NCI-H82 (cell line): Measurements from ENCODE around the gene KRTAP9-3.
"Not testable (repeated sequence)": the region's sequence is repeated elsewhere in the genome, so short reads cannot be mapped to it uniquely, and the experiment has no call there.

Source experiments
- DNase-seq: peaks from one replicate; lab custom pipeline; 2025; lab: John Stamatoyannopoulos, UW

The KRTAP9-3 gene, protein sequence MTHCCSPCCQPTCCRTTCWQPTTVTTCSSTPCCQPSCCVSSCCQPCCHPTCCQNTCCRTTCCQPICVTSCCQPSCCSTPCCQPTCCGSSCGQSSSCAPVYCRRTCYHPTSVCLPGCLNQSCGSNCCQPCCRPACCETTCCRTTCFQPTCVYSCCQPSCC

DNA sequence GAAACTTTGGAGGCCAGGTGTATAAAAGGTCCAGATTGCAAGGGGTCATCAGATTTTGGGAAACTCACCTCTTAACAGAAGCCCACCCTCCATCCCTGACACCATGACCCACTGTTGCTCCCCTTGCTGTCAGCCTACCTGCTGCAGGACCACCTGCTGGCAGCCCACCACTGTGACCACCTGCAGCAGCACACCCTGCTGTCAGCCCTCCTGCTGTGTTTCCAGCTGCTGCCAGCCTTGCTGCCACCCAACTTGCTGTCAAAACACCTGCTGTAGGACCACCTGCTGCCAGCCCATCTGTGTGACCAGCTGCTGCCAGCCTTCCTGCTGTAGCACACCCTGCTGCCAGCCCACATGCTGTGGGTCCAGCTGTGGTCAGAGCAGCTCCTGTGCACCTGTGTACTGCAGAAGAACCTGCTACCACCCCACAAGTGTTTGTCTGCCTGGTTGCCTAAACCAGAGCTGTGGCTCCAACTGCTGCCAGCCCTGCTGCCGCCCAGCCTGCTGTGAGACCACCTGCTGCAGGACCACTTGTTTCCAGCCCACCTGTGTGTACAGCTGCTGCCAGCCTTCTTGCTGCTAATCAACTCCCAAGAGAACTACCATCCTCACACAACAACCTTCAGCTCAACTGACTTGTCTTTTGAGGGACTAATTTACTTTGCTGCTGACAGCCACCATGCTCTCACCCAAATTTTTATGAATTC, at the start of gene KRTAP9-3:
Gene KRTAP9-3 (plus strand): TSS at position 51 of the 707 bp plus-strand sequence. CDS start 53 bp downstream, at position 104.
- not testable (repeated sequence) for DNase-seq

DNA sequence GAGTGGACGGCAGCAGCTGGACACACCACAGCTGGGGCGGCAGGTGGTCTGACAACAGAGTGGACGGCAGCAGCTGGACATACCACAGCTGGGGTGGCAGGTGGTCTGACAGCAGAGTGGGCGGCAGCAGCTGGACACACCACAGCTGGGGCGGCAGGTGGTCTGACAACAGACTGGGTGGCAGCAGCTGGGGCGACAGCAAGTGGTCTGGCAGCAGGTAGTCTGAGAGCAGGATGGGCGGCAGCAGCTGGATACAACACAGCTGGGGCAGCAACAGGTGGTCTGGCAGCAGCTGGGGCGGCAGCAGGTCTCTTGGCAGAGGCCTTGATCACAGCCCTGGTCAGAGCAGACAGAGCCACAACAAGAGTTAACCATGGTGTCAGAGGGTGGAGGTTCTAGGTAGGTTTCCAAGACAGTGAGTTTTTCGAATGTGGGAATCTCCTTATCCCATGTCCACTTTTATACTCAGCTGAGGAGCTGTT, 47.7 kb upstream of the KRTAP9-3 start, which contains the start of gene KRTAP4-1:
Gene KRTAP4-1 (minus strand): TSS at position 432 of the 482 bp plus-strand sequence. CDS start 57 bp downstream, at position 375.
- DNase-seq = no peak

DNA sequence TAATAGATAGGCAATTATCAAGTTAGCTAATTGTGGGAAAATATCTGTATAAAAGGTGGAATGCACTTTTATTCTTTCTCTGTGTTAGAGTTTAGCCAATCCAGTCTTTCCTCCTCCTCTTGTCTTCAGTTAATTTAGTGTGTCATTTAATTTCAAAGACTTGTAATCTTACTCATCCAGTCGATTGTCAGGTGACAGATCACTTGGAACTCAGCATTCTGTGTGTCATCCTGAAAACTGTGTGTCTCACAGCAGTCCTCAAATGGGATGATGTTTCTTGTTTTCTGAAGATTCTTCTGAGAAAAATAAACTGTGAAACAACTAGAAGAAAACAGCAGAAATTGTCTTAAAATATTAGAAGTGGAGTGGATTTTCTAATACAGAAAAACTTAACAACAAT, 47.2 kb upstream of the KRTAP9-3 start:
- no peak for DNase-seq

DNA sequence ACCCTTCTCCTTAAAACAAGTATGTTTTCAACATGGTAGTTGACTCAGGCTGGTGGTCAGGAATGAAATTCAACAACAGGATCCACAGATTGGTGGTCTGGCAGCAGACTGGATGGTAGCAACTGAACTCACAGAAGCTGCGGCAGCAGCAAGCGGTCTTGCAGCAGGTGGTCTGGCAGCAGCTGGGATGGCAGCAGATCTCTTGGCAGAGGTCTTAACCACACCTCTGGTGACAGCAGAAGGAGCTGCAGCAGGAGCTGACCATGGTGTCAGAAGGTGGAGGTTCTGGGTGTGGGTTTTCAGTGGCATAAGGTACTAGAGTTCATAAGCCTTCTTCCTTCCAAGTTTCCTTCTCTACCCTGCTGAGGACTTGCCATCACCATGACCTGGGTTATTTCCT, 45.4 kb upstream of the KRTAP9-3 start:
- no peak for DNase-seq

DNA sequence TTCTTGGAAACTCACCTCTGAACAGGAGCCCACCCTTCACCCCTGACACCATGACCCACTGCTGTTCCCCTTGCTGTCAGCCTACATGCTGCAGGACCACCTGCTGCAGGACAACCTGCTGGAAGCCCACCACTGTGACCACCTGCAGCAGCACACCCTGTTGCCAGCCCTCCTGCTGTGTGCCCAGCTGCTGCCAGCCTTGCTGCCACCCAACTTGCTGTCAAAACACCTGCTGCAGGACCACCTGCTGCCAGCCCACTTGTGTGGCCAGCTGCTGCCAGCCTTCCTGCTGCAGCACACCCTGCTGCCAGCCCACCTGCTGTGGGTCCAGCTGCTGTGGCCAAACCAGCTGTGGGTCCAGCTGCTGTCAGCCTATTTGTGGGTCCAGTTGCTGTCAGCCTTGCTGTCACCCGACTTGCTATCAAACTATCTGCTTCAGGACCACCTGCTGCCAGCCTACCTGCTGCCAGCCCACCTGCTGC, 42.4 kb upstream of the KRTAP9-3 start, which contains the start of gene KRTAP9-1:
Gene KRTAP9-1 (plus strand): TSS at position 51 of the 482 bp plus-strand sequence. CDS start 0 bp downstream, at position 51.
- DNase-seq = not testable (repeated sequence)

DNA sequence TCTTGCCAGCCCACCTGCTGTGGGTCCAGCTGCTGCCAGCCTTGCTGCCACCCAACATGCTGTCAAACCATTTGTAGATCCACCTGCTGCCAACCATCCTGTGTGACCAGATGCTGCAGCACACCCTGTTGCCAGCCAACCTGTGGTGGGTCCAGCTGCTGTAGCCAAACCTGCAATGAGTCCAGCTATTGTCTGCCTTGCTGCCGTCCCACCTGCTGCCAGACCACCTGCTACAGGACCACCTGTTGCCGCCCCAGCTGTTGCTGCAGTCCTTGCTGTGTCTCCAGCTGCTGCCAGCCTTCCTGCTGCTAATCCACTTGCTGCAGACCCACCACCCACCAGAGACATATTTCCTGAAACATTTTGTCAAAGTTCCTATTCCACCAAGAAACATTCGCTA, 41.9 kb upstream of the KRTAP9-3 start:
- no peak for DNase-seq

DNA sequence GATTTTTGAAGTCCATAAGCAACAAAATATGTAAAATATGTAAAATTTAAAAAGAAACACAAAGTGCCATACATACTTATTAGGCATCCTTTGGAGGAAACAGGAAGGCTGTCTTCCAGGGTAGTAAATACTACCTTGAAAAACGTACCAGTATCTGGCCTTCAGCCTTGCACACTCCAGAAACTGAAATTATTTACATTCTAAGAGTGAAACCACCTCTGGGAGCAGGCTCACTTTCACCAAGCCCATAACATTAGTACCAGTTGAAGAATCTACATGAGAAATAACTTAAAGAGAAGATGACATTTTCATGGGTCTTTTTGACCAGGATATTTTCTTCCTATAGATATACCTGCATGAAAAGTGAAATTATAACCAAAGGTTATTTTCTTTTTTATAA, 36.2 kb upstream of the KRTAP9-3 start:
- DNase-seq = no peak

DNA sequence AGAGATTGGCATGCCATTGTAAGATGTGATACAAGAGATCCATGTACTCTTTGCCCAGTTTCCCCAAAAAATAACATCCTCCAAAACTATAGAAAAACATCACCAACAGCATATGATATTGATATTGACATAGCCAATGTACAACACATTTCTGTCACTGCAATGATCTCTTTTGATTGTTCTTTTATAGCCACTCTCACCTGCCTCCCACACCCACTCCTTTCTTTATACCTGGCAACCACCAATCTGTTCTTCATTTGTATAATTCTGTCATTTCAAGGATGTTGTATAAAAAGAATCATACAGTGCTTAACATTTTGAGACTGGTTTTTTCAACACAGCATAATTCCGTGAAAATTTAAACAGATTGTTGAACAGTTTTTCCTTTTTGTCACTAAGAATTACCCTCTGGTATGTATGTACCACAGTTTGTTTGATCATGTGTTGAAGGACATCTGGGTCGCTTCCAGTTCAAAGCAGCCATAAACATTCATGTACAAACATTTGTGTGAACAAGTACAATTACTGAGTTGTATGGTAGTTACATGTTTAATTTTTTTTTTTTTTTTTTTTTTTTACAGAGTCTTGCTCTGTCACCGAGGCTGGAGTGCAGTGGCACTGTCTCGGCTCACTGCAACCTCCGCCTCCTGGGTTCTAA, 32.7 kb upstream of the KRTAP9-3 start:
- no peak for DNase-seq

DNA sequence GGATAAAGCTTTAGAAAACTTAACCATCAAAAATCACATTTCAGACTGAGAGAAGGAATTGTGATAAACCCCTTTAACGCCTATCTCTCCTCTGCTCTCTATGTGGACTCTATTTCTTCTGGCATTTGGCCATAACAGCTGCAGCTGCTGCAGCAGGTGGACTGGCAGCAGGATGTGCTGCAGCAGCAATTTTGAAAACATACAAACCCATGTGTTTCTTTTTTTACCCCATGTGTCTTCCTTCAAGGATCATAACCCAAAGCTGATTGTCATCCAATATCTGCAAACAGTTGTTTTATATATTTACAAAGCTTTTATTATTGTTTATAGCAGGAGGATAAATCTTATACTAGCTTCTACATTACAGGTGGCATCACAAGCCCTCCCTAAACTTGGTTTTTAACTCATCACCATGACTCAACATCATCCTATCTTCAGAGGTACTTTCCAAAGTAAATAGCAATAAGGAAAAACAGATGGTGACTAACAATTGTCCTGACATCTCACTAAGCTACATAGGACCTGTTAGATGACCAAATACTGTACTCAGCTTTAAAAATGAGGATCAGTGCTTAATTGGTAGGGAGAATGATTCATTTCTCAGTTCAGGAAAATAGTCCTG, 20.3 kb upstream of the KRTAP9-3 start:
- DNase-seq = no peak

DNA sequence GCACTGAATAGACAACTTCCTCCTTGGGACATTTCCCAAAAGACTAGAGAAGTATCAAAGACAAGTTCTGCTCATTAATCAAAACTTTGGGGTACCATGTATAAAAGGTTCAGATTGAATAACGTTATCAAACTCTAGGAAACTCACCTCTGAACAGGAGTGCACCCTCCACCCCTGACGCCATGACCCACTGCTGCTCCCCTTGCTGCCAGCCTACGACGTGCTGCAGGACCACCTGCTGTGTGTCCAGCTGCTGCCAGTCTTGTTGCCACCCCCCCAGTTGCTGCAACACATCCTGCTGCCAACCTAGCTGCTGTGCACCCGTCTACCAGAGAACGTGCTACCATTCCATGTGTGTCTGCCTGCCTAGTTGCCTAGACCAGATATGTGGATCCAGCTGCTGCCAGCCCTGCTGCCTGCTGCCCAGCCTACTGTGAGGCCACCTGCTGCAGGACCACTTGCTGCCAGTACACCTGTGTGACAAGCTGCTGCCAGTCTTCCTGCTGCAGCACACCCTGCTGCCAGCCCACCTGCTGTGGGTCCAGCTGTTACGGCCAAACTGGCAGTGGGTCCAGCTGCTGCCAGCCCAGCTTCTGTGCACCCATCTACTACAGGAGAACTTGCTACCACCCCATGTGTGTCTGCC, 19.6 kb upstream of the KRTAP9-3 start:
- no peak for DNase-seq

DNA sequence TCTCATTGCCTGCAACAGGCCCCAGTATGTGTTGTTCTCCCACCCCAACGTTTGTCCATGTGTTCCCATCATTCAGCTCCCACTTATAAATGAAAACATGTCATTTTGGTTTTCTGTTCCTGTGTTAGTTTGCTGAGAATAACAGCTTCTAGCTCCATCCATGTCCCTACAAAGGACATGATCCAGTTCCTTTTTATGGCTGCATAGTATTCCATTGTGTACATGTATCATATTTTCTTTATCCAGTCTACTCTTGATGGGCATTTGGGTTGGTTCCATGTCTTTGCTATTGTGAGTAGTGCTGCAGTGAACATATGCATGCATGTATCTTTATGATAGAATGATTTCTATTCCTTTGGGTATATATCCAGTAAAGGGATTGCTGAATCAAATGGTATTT, 16.6 kb upstream of the KRTAP9-3 start:
- no peak for DNase-seq

DNA sequence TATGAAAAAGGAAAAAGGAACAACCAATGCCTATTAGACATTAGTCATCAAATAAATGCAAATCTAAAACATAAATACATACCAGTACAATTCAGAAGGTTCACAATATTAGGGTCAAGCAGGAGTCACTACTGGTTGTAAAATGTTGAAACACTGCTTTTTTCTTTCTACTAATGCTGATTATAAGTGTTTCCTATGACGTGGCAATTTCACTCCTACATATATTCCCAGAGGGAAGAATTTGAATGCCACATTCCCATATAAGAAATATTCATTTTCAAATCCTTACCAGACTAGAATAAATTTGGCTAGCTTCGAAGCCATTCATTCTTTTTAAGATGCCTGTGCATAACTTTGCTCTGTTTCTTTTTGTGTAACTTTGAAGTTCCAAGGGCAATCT, 8.4 kb upstream of the KRTAP9-3 start:
- no peak for DNase-seq

DNA sequence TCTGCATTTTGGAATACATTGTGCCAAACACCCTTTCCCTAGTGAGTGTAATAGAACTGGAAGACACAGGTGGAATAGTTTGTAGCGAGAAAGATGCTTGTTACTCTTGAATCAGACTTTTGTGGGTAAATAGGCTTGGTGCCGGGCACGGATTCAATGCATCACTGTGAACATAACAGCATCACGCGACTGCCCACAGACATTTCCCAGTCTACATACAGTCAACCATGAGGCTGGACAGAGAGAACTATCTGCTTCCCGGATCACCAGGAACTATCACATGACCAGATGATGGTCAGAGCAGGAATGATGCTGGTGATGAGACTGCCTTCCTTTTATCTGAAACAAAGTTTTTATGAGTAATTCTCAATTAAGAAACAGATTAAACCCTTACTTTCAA, 6.2 kb upstream of the KRTAP9-3 start:
- DNase-seq = no peak

DNA sequence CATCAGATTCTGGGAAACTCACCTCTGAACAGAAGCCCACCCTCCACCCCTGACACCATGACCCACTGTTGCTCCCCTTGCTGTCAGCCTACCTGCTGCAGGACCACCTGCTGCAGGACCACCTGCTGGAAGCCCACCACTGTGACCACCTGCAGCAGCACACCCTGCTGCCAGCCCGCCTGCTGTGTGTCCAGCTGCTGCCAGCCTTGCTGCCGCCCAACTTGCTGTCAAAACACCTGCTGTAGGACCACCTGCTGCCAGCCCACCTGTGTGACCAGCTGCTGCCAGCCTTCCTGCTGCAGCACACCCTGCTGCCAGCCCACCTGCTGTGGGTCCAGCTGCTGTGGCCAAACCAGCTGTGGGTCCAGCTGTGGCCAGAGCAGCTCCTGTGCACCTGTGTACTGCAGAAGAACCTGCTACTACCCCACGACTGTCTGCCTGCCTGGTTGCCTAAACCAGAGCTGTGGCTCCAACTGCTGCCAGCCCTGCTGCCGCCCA, 5.6 kb upstream of the KRTAP9-3 start, which contains the start of gene KRTAP9-2:
Gene KRTAP9-2 (plus strand): TSS at position 51 of the 498 bp plus-strand sequence. CDS start 7 bp downstream, at position 58.
- not testable (repeated sequence) for DNase-seq

DNA sequence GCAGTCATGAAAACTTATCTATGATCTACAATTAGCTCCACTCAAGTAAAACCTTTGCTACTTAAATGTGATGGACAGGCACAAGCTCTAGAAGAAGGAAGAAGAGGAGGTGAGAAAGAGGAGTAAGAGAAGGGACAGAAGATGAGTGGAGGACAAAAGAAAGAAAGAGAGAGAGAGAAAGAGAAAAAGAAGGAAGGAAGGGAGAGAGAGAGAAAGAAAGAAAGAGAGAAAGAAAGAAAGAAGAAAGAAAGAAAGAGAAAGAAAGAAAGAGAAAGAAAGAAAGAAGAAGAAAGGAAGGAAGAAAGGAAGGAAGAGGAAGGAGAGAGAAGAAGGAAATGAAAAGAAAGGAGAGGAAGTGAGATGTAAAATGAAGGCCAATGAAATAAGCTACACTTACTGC, 2.2 kb upstream of the KRTAP9-3 start:
- no peak for DNase-seq

DNA sequence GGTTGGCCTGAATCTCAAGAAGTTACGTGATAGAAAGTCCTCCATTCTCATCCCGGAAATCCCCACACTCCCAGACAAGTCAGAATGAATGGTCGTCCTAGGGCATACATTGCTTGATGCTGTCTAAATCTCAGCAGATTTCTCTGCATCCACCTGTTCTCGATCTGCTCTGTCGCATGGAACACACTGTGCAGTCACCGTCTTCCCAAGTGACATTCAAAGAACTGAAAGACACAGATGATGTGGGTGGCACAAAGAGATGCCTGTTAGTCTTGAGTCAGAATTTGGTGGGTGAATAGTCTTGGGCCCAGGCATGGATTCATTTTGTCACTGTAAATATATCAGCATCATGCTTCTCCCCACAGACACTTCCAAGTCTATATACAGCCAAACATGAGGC, 518 bp upstream of the KRTAP9-3 start:
- no peak for DNase-seq

DNA sequence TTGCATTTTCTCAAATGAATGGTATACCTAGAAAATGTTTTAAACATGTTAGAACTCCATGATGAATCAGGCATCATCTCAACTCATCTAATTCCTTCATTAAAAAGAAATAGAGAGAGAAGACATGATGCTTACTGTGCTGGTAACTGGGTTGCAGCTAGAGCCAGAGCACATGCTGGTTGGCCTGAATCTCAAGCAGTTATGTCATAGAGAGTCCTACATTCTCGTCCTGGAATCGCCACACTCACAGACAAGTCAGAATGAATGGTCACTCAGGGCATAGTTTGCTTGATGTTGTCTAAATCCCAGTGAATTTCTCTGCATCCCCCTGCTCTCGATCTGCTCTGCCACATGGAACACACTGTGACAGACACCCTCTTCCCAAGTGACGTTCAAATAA, 4.9 kb downstream of the KRTAP9-3 start:
- not testable (repeated sequence) for DNase-seq

DNA sequence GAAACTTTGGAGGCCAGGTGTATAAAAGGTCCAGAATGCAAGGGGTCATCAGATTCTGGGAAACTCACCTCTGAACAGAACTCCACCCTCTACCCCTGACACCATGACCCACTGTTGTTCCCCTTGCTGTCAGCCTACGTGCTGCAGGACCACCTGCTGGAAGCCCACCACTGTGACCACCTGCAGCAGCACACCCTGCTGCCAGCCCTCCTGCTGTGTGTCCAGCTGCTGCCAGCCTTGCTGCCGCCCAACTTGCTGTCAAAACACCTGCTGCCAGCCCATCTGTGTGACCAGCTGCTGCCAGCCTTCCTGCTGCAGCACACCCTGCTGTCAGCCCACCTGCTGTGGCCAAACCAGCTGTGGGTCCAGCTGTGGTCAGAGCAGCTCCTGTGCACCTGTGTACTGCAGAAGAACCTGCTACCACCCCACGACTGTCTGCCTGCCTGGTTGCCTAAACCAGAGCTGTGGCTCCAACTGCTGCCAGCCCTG, 5.7 kb downstream of the KRTAP9-3 start, which contains the start of gene KRTAP9-8:
Gene KRTAP9-8 (plus strand): TSS at position 51 of the 489 bp plus-strand sequence. CDS start 53 bp downstream, at position 104.
- DNase-seq = not testable (repeated sequence)

DNA sequence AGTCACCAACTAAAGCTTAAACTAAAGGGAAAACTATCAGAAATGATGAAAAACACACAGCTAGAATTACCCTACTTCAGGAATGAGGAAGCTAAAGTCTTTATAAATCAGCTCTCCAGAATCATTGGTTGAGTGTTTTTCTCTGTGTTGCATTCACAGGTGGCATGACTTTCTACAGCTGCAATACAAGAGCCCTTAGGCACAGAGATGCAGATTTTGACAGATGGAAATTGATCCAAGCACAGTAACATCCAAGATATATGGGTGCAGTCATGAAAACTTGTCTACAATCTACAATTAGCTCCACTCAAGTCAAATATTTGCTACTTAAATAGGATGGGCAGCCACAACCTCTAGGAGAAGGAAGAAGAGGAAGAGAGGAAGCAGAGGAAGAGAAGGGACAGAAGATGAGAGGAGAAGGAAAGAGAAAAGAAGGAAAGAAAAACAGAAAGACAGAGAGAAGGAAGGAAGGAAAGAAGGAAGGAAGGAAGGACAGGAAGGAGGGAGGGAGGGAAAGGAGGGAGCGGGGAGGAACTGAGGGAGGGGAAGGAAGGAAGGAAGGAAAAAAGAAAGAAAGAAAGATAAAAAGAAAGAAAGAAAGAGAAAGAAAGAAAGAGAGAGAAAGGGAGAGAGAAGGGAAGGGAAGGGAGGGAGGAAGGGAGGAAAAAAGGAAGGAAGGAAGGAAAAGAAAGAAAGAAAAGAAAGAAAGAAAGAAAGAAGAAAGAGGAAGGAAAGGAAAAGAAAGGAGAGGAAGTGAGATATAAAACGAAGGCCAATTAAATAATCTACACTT, 14.9 kb downstream of the KRTAP9-3 start:
- not testable (repeated sequence) for DNase-seq

DNA sequence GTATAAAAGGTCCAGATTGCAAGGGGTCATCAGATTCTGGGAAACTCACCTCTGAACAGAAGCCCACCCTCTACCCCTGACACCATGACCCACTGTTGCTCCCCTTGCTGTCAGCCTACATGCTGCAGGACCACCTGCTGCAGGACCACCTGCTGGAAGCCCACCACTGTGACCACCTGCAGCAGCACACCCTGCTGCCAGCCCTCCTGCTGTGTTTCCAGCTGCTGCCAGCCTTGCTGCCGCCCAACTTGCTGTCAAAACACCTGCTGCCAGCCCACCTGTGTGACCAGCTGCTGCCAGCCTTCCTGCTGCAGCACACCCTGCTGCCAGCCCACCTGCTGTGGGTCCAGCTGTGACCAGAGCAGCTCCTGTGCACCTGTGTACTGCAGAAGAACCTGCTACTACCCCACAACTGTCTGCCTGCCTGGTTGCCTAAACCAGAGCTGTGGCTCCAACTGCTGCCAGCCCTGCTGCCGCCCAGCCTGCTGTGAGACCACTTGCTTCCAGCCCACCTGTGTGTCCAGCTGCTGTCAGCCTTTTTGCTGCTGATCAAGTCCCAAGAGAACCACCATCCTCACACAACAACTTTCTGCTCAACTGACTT, 17.5 kb downstream of the KRTAP9-3 start, which contains the start of gene KRTAP9-4:
Gene KRTAP9-4 (plus strand): TSS at position 51 of the 604 bp plus-strand sequence. CDS start 34 bp downstream, at position 85.
- DNase-seq = not testable (repeated sequence)
